Measurements from ENCODE around the gene DCN.

Gene DCN

DNA sequence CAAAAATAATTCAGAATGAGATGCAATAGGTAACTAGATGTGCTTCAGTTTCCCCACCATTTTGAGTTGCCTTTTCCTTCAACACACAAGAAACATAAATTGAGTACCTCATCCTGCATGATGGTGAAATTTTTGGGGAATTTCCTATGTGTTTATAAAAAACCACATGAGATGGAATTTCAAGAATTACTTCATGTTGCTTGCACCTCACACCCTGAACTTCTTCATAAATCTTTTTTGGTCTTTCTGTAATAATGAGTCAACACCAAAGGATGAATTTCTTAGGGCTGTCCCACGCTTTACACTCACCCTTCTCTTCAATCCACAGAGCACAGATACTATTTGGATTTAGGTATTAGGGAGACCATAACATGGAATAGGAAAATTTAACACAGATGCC, 48.7 kb downstream of the DCN start:
- peak; percentile 94 for DNase-seq

DNA sequence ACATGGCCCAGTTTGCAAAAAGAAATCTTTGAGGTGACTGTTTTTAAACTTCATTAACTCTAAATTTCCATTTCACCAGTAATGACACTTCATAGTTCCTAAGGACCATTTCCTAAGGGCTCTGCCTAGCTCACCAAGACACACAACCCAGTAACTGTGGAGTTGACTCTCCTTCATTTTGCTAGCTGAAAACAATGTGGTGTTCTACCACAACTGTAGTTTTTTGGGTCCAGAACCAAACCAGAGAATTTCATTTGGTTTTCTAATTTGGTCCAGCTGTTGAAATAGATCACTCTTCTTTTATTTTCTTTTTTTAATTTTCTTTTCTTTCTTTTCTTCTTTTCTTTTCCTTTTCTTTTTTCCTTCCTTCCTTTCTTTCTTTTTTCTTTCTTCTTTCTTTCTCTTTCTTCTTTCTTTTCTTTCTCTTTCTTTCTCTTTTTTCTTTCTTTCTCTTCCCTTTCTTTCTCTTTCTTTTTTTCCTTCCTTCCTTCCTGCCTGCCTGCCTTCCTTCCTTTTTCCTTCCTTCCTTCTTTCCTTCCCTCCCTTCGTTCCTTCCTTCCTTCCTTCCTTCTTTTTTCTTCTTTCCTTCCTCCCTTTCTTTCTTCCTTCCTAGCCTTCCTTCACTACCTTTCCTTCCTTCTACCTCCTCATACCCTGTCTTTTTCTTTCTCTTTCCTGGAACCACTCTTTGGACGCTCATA, 52.8 kb downstream of the DCN start:
- DNase-seq = no peak

DNA sequence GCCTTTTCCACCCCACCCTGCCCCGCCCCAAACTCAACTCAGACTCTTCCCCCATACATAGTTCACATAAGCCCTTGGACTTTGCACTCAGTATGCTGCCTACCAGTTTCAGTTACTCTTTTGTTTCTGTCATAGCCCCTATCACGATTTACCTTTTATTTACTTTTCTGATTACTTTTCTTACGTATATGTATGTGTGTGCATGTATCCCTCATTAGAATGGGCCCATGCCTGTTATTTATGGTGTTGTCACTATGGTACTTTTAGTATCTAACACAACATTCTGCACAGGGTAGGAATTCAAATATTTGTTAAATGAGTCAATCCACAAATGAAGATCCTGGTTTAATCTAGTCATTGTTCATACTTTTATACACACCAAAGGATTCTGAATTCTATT, 54.9 kb downstream of the DCN start:
- peak; percentile 87 for DNase-seq

DNA sequence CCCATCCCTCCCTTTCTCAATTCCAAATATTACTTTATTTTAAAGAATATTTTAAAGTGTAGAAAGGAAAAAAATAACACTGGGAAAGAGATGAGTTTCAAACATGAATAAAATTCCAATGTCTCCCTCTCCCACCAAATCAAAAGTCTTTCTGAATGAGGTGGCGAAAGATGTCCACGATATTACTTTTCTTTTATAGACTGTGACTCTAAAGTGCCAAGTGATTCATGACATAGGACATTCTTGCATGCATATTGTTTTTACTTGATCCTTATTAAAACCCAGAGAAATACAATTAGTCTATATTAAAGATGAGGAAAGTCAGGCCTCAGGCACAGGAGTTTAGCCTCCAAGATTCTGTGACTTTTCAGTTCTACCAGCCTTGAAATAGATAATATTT, 55.3 kb downstream of the DCN start:
- DNase-seq = peak; percentile 85

DNA sequence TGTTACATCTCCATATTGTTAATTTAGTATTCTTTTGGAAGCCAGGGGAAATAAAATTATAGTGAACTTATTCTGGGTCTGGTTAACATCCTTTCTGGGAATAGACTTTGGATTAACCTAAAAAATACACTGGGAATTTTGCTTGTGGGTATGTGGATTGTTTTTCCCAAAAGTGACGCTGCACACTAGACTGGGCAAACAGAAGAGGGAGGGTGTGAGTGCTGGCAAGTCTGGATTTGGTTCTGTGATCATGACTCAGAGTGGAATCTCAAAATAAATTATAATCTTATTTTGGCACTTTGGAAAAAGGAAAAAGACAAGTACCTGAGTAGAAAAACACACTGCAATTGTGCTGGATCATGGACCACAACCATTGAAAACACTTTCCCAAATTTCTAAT, 56.1 kb downstream of the DCN start:
- DNase-seq = no peak

DNA sequence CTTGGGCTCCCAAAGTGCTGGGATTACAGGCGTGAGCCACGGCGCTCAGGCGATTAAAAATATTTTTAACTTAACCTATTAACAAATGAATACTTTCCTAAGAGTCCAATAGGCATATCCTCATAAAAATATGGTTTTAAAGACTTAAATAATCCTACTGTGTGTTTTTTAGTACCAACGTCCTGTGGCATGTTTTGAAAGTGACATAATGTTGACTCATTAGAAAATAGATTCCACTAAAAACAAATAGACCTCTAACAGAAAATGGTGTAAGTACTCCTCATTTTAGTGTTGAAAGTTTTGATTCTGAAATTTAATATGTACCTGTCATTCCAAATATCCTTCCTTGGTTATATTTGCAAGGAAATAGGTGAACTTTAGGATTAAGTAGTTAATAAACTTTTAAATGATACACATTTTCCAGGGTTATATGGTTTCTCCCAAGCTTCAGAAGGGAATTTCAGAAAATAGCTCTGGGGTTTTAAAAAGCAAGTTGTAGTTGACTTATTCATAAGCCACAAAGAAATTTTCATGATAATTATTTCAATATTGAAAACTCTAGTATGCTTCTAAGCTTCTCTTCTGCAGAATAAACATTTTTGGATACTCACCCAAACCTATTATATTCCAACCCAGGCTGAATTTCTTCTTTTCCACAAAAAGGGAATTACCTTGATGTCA, 59.2 kb downstream of the DCN start:
- DNase-seq = no peak

DNA sequence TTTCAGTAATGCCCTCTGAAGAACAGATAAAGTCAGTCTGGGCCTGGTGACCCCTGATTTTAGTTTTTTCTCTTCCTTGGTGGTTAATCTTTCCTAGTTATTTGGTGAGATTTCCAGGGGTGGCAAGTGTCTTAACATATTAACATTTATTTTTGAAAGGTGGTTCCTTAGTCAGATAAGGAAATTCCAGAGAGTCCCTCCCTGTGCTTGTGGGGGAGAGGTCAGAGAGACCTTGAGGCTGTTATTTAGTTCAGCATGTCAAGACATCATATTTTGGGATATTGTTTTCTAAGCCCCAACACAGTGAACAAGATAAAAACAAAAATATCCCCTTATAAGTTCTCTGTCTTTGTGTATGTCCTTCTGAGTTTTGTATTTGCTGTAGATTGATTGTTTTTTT, 61.8 kb downstream of the DCN start:
- no peak for DNase-seq

DNA sequence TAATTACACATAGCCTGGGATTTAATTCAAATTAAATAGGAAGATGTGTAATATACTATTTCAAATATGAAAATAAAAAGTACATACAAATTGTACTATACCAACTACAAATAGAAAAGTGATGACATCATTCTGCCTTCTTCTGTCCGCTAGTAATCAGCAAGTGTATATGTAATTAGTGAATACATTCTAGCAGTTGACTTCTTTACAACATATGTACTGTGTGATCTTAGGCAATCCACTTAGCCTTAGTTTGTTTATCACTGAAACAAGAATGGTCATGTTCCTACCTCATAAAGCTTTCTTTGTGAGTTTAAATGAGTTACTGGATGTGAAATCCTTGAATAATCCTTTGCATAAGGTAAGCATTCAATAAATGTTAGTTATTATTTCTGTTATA, 63.5 kb downstream of the DCN start:
- no peak for DNase-seq

DNA sequence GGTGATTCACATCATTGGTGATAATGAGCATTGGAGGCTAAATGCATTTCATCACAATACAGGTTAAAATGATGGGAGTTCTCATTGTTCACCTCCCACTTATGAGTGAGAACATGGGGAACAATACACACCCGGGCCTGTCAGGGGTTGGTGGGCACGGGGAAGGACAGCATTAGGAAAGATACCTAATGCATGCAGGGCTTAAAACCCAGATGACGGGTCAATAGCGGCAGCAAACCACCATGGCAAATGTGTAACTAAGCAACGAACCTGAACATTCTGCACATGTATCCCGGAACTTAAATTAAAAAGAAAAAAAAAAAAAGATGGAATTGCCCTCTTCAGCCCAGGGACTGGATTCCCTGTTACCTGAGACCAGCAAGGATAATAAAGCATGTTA, 69.0 kb downstream of the DCN start:
- DNase-seq = no peak

DNA sequence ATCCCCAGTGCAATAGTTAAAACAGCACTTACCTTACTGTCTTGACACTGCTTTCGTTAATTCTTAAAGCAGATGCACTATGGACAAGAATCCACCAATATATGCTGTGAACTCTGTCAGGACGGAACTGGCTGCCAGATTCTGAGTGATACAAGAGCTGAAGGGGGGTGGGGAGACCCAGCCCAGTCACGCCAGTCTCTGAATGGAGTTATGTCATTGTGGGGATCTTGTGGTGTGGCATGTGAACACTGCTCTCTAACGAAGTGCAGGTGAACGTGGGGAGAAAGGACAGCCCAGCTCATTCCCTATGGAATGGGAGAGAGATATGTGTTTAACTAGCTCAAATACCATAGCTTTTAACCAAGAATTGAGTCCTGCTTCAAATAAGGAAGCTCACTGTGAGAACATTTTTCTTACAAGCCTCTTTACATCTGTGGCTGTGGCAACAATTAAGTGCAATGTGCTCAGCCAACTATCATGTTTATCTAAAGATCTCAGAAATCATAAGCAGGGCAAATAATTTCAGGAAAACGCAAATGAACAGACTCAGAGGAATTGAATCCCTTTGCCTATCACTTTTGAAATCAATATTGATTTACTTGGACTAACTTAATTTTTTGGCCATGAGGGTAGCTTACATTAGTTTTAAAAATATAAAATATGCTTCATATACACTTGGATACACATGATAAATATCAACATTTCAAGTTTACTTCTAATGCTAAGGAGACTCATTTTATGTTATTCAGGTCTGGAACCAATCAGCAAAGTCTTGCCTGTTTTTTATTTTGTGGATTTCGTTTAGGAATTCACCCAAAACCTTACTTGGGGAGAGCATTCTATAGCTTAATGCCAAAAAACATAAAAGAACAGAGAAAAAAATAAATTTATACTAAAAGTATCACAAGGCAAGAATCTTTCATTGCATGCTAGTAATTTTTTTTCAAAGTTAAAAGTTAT, 71.0 kb downstream of the DCN start, which contains the start of gene LUM:
Gene LUM (minus strand): TSS at position 129 of the 960 bp plus-strand sequence. CDS start 2,515 bp downstream, outside the sequence.
- peak; percentile 93 for DNase-seq

DNA sequence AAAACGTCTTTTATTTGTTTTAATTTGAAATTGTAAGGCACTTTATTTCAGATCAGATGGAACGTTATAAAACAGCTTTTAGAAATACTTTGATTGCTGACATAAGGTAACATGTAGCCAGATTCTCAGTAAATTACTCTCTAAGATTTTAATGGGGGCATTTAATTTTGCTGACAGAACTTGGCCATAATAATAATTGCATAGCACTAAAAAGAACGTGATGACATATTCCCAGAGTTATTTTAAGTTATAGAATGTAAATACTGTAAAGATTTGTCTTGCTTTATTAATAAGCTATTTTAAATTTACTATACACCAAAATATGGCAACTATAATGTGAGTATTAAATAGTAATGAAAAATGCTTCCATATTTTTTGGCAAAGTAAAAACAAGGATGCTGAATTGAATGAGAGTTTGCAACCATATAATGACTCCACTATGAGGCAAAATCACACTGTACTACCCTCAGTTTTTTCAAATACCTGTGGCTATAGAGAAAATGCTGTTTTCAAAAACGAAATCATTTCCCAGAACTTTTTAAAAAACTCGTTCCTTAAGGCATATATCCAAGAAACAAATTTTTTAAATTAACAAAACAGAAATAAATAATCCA, 72.2 kb downstream of the DCN start:
- DNase-seq = no peak

DNA sequence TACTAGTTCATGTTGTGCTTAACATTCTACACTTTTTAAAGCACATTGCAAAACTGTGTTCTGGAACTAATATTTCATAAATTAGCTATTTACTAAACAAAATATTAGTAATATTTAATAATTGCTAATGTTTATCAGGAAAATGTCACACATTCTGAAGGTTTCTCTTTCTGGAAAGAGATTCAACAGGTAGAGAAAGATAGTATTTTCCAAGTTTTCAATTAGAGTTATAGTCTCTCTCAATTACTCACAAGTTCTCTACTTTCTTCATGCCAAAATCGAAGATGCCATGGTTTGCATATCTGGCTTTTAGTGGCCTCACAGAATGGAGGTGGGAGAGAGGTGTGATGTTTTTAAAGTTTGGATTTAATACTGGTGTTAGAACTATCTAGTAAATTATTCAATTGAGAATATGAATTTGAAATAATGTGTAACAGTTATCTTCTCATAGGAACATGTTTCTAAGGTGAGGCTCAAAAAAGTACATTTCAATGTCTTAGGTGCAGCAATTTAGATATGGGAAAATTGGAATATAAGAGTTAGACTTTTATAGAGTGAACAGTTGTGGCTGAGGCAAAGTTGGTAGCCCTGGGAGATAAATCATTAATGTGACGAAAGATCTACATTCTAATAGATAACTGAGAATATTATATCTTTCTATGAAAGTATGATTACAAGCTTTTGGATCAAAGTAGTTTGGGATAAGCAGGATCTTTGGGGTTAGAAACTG, 72.9 kb downstream of the DCN start:
- no peak for DNase-seq

DNA sequence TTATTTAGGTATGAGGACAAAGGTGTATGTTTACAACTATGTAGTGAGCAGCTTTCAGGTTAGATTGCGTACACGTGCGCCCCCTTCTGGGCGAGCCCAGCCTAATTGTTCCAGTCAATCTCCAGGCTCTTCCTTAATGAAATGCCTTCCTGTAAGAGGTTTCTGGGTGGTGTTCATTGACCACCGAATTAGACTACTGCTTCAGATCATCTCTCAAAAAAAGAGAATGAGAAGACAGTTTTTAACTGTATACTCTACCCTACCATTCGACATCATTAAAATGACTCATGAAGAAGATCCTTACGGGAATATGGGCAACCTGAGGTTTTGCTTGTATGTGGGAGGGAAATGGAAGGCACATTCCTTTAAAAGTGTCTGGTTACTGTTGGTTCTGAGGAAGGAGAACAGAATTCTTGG, 73.5 kb downstream of the DCN start:
- peak; percentile 90 for DNase-seq

DNA sequence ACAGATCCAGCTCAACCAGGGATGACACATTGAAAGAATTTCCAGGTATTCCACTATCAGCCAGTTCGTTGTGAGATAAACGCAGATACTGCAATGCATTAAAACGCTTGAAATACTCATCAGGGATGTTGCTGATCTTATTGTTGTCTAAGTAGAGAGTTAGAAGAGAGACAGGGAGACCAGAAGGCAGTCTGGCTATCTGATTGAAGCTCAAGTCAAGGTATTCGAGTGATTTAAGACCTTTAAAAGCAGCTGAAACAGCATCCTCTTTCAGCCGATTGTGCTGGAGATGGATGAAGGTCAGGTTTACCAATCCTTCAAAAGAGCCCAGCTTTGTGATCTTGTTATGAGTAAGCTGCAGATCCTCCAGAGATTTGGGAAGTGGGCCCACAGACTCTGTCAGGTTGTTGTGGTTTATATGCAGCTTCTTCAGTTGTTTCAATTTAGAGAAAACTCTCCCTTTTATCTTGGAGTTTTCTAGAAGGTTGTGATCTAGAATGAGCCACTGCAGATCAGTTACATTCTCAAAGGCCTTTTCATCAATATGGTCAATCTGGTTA, 74.3 kb downstream of the DCN start:
- peak; percentile 33 for DNase-seq

DNA sequence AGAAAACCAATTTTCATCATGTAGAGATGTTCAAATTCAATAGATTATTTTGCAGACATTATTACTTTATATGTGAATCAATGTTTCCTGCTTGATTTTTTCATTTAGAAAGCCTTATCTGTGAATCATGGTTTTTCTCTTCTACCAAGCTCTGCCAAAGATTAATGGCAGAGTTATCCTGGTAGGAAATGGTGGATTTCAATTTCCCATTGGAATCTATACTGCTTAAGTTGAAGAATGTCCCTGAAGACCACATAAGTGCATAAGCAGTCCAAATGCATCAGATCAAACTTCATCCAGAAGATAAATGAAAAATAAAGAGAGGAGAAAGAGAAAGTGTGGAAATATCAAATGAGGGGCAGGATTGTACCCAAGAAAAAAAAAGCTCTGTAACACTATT, 76.3 kb downstream of the DCN start:
- peak; percentile 34 for DNase-seq

DNA sequence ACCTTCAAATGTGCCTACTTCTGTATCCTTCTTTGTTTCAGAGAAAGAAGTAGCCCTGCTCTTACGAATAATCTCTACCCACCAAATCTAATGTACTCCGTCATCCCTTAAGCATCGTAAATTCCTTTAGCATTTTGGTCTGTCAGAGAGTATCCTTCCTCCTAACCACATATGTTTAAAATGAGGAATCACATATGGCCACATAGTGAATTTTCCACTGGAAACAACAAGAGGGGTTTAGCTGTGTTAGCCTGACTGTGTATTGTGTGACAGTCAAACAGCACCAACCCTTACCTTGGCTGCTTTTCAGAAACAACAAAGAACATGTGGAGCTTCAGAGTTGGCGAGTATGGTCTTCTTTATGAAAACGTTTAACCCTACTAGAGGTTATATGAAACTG, 76.8 kb downstream of the DCN start:
- DNase-seq = peak; percentile 81

DNA sequence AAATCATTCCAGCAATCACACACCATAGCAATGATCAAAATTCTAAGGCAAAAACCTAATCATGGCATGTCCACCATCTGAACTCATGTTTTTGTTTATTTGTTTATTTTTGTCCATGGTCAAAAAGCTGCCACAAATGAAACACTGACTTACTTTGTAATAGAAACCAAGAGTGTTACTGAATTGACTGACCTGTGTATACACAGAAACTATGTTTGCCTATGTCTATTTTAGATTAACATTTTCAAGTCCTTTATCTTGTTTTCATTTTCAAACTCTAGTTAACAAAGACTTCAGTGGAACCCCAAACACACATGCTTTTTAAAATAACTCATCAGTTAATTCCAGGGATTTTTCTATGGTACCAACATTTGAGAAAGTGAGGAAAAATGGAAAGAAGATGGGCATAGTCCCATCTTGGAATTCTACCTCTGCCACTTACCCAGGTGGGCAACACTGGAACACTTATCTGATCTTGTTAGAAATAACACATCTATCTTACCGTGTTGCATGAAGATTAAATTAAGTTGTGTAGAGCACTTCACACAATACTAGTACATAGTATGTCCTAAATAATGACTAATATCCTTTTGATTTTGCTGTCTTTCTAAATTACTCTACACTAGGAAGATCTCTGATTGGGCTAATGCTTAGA, 77.7 kb downstream of the DCN start:
- no peak for DNase-seq

DNA sequence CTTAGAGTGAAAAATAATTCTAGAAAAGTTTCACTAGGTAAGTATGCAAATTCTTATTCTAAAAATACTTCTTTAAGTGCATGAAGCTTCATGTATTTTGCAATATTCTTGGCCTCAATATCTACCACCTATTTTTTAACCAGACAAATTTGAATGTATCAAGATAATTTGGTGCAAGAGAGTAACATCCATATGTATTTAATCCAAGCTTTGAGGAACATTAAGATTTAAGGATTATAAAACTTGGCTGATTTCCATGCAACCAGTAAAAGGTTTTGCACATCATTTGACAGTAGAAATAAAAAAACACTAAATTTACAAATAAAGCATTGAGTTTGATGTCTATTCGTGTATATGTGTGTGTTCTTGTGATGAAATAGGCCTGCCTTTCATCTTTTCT, 79.0 kb downstream of the DCN start:
- no peak for DNase-seq

DNA sequence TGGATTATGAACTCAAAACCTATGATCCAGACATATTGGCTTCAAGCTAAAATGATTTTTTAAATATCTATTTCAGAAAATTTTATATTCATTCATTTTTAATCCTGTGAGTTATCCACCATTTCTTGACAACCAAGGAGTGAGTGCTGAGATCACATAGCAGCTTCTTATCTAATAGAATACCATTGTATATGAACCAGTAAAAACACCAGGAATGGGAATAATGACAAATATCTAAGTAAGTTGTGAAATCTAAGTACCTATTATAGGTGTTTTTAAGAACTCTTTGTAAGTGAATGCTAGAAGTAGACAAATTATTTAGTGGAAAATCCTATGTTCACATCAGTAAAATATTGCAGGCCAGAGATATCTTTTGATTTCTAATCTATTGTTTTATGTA, 79.5 kb downstream of the DCN start:
- DNase-seq = no peak

DNA sequence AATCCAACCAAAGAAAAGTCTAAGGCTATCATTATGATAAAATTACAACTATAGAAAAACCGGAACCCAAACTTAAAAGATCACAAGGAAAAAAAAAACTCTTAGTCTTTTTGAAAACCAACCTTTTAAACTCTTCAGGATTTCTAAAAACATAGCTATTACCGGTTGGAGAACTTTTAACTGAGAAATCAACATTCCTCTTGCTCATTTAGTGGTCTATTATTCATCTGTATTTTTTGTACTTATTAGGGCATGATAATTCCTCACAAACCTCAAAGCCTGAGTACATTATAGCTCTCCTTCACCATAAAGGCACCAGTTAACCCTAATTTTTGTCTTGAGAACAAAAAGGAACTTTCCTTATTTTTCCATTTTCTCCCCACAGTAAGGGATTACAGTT, 81.7 kb downstream of the DCN start:
- DNase-seq = peak; percentile 77

DNA sequence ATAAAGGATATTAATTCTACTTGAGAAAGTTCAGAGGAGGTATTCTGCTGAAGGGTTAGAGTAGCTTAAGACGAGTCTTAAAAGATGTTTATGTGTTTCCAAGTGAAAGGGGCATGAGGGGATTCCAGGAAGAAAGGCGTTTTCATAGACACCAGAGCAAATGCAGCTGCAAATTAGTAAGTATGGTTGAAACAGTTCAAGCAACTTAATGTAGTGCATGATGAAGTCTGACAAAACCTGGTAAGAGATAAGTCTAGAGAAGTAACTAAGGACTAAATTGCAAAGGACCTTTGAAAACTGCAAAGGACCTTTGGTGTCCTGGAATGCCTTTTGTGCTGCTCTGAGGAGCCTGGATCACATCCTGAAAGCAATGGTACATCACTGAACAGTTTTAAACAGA, 82.8 kb downstream of the DCN start:
- no peak for DNase-seq

DNA sequence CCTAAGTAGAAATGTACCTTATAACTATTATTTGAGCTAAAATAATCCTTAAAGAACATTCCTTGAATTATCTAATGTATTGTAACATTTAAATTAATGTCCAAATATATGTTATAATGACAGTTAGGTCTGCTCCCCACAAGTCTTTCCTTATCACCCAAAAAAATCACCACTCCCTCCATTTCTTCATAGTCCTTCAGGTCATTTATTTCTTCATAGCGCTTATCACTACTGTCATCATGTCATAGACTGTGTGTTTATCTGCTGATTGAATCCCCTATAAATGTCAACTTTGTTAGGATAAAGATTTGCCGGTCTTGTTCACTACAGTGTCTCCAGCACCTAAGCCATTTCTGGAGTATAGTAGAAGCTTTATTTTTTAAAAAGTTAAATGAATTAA, 83.3 kb downstream of the DCN start:
- no peak for DNase-seq
